22Rv1 (cell line): ENCODE data around the gene DOK6.

Experiments
- CTCF ChIP-seq: fragments of 450-650 bp; IDR thresholded peaks from 2 replicates; pipeline ENCODE4 v1.5.1; 2017; ENCODE audit warnings: mild to moderate bottlenecking
- ZFX ChIP-seq: fragments of 450-650 bp; IDR thresholded peaks from 2 replicates; pipeline ENCODE4 v1.6.1; 2017; ENCODE audit warnings: antibody characterized with exemption, borderline replicate concordance

- no peak for TF ChIP-seq CTCF
- no peak for TF ChIP-seq ZFX
Observed at GRCh38 chr18:69684789-69685188, 284.1 kb downstream of the DOK6 start.
